IMR-90 (cell line): ENCODE measurements around the gene DUSP23. TPM values are rescaled to one million over a fixed set of nuclear protein-coding genes. Genes with fewer than 3 reads are reported as not detected.

Experiments used
- ATAC-seq: fragments of 200-7000 bp; cut with Tn5 transposase; 2 replicates; pipeline ENCODE4 v1.9.1; 2020; ENCODE audit warnings: low read depth, mild to moderate bottlenecking, moderate library complexity
- BruUV-seq: library from RNA; stranded (reverse); fragments of 400-500 nt; replicated peaks from 2 replicates; lab custom pipeline; 2021; lab: Mats Ljungman, UMichigan
- CTCF ChIA-PET: fragments of 300-600 bp; formaldehyde crosslinking; extraction: SDS; loops from one replicate; lab custom pipeline; 2021; ENCODE audit warnings: antibody characterized with exemption; lab: Yijun Ruan, JAX
- POLR2A ChIA-PET: fragments of 300-600 bp; sonication (Branson Sonifier 250); formaldehyde crosslinking; loops from one replicate; lab custom pipeline; 2022; ENCODE audit warnings: antibody characterized with exemption; ENCODE audit not compliant: unreplicated experiment; lab: Charles Lee
- DNase-seq: peaks from one replicate; pipeline ENCODE4 v3.0.0; 2013
- H2AFZ ChIP-seq: replicated peaks from 2 replicates; pipeline ENCODE3; 2013; ENCODE audit warnings: low read length, mild to moderate bottlenecking; ENCODE audit not compliant: poor library complexity
- H2AK5ac ChIP-seq: 2 replicates; pipeline ENCODE4 v1.6.1; 2013; ENCODE audit warnings: low read depth, low read length, inconsistent platforms
- H2AK9ac ChIP-seq: replicated peaks from 2 replicates; pipeline ENCODE3; 2013; ENCODE audit warnings: mild to moderate bottlenecking, low read depth, low read length, moderate library complexity; ENCODE audit not compliant: poor library complexity
- H2BK120ac ChIP-seq: 2 replicates; pipeline ENCODE4 v1.6.1; 2013; ENCODE audit warnings: low read depth, low read length, inconsistent platforms
- H2BK15ac ChIP-seq: 3 replicates; pipeline ENCODE4 v1.6.1; 2013; ENCODE audit warnings: low read depth, low read length, inconsistent platforms
- H2BK20ac ChIP-seq: 2 replicates; pipeline ENCODE4 v1.6.1; 2013; ENCODE audit warnings: low read depth, mild to moderate bottlenecking, inconsistent platforms, low read length, moderate library complexity
- H2BK5ac ChIP-seq: 2 replicates; pipeline ENCODE4 v1.6.1; 2013; ENCODE audit warnings: mild to moderate bottlenecking, low read depth, low read length, inconsistent platforms; ENCODE audit not compliant: poor library complexity, severe bottlenecking
- H3K14ac ChIP-seq: replicated peaks from 2 replicates; pipeline ENCODE4 v1.6.1; 2013; ENCODE audit warnings: low read depth, low read length, inconsistent platforms
- H3K18ac ChIP-seq: 2 replicates; pipeline ENCODE4 v1.6.1; 2013; ENCODE audit warnings: low read depth, low read length, control low read depth
- H3K23ac ChIP-seq: 2 replicates; pipeline ENCODE4 v1.6.1; 2013; ENCODE audit warnings: low read depth, low read length, inconsistent platforms
- H3K27ac ChIP-seq: 2 replicates; pipeline ENCODE4 v1.5.1; 2013; ENCODE audit warnings: mild to moderate bottlenecking, control low read depth, low read length; ENCODE audit not compliant: insufficient read depth
- H3K27me3 ChIP-seq: 2 replicates; pipeline ENCODE4 v1.6.1; 2013; ENCODE audit warnings: low read length; ENCODE audit not compliant: control insufficient read depth, insufficient read depth
- H3K36me3 ChIP-seq: 2 replicates; pipeline ENCODE4 v1.6.1; 2013; ENCODE audit warnings: low read length, mixed read lengths; ENCODE audit not compliant: control insufficient read depth, insufficient read depth
- H3K4ac ChIP-seq: 2 replicates; pipeline ENCODE4 v1.6.1; 2013; ENCODE audit warnings: low read depth, low read length, inconsistent platforms
- H3K4me1 ChIP-seq: 2 replicates; pipeline ENCODE4 v1.6.1; 2013; ENCODE audit warnings: low read length, mixed read lengths; ENCODE audit not compliant: control insufficient read depth, insufficient read depth
- H3K4me2 ChIP-seq: 2 replicates; pipeline ENCODE4 v1.6.1; 2013; ENCODE audit warnings: low read depth, mild to moderate bottlenecking, control low read depth, low read length, moderate library complexity
- H3K4me3 ChIP-seq: 2 replicates; pipeline ENCODE4 v1.5.1; 2013; ENCODE audit warnings: low read depth, mild to moderate bottlenecking, control low read depth, low read length, moderate library complexity; ENCODE audit not compliant: insufficient read depth
- H3K56ac ChIP-seq: 2 replicates; pipeline ENCODE4 v1.6.1; 2013; ENCODE audit warnings: low read length, inconsistent platforms; ENCODE audit not compliant: insufficient read depth; ENCODE audit errors: extremely low read depth
- H3K79me1 ChIP-seq, 2 experiments: 2 replicates each; pipeline ENCODE4 v1.6.1; 2013; ENCODE audit warnings: low read length in 2 of 2, inconsistent platforms in 1 of 2, low read depth in 1 of 2
- H3K9ac ChIP-seq: 2 replicates; pipeline ENCODE4 v1.6.1; 2013; ENCODE audit warnings: low read depth, low read length, control low read depth
- H3K9me1 ChIP-seq: 2 replicates; pipeline ENCODE4 v1.6.1; 2013; ENCODE audit warnings: low read length, inconsistent platforms; ENCODE audit not compliant: insufficient read depth
- H3K9me3 ChIP-seq: 2 replicates; pipeline ENCODE4 v1.6.1; 2013; ENCODE audit warnings: low read length; ENCODE audit not compliant: control insufficient read depth, insufficient read depth
- H4K20me1 ChIP-seq: 2 replicates; pipeline ENCODE4 v1.6.1; 2013; ENCODE audit warnings: low read length, inconsistent platforms; ENCODE audit not compliant: insufficient read depth
- H4K5ac ChIP-seq: 2 replicates; pipeline ENCODE4 v1.6.1; 2013; ENCODE audit warnings: mild to moderate bottlenecking, low read depth, low read length, control low read depth
- H4K8ac ChIP-seq, 2 experiments: 2 replicates each; pipeline ENCODE4 v1.6.1; 2013; ENCODE audit warnings: low read depth in 2 of 2, low read length in 2 of 2, control low read depth in 1 of 2, inconsistent platforms in 1 of 2
- H4K91ac ChIP-seq: 2 replicates; pipeline ENCODE4 v1.6.1; 2013; ENCODE audit warnings: low read depth, low read length, inconsistent platforms; ENCODE audit not compliant: insufficient read depth
- BHLHE40 ChIP-seq: fragments of 150-350 bp; IDR thresholded peaks from 2 replicates; pipeline ENCODE4 v1.6.1; 2016; ENCODE audit warnings: mild to moderate bottlenecking, low read depth, low read length
- CEBPB ChIP-seq: IDR thresholded peaks from 2 replicates; pipeline ENCODE4 v1.6.1; 2012; ENCODE audit warnings: low read depth, low read length, improper control_type of control experiment
- CHD1 ChIP-seq: IDR thresholded peaks from 2 replicates; pipeline ENCODE4 v1.6.1; 2012; ENCODE audit warnings: low read depth, low read length, improper control_type of control experiment
- CTCF ChIP-seq: conservative IDR thresholded peaks from 2 replicates; pipeline ENCODE4 v1.5.1; 2012; ENCODE audit warnings: mild to moderate bottlenecking, low read depth, low read length, improper control_type of control experiment
- ELK1 ChIP-seq: fragments of 150-350 bp; IDR thresholded peaks from 2 replicates; pipeline ENCODE4 v1.6.1; 2016; ENCODE audit warnings: low read depth, mild to moderate bottlenecking, low read length, moderate library complexity, borderline replicate concordance
- FOS ChIP-seq: fragments of 150-350 bp; IDR thresholded peaks from 2 replicates; pipeline ENCODE4 v1.6.1; 2016; ENCODE audit warnings: low read depth, low read length
- MAFK ChIP-seq: IDR thresholded peaks from 2 replicates; pipeline ENCODE4 v1.6.1; 2012; ENCODE audit warnings: low read depth, low read length, improper control_type of control experiment
- MAZ ChIP-seq: IDR thresholded peaks from 2 replicates; pipeline ENCODE4 v1.6.1; 2012; ENCODE audit warnings: low read depth, mild to moderate bottlenecking, low read length, improper control_type of control experiment, moderate library complexity, borderline replicate concordance
- MXI1 ChIP-seq: IDR thresholded peaks from 2 replicates; pipeline ENCODE4 v1.6.1; 2012; ENCODE audit warnings: low read depth, mild to moderate bottlenecking, low read length, moderate library complexity, borderline replicate concordance
- NFE2L2 ChIP-seq: fragments of 150-350 bp; IDR thresholded peaks from 2 replicates; pipeline ENCODE4 v1.6.1; 2016; ENCODE audit warnings: low read depth, mild to moderate bottlenecking, low read length
- POLR2A ChIP-seq: IDR thresholded peaks from 2 replicates; pipeline ENCODE4 v1.6.1; 2012; ENCODE audit warnings: mild to moderate bottlenecking, low read depth, low read length
- RAD21 ChIP-seq: IDR thresholded peaks from 2 replicates; pipeline ENCODE4 v1.6.1; 2012; ENCODE audit warnings: low read length, improper control_type of control experiment
- RCOR1 ChIP-seq: IDR thresholded peaks from 2 replicates; pipeline ENCODE4 v1.6.1; 2012; ENCODE audit warnings: mild to moderate bottlenecking, low read length, improper control_type of control experiment; ENCODE audit not compliant: insufficient replicate concordance
- RFX5 ChIP-seq: IDR thresholded peaks from 2 replicates; pipeline ENCODE4 v1.8.0; 2012; ENCODE audit warnings: low read depth, mild to moderate bottlenecking, low read length, moderate library complexity
- SMC3 ChIP-seq: fragments of 150-350 bp; IDR thresholded peaks from 2 replicates; pipeline ENCODE4 v1.6.1; 2016; ENCODE audit warnings: low read depth, mild to moderate bottlenecking, antibody characterized with exemption, low read length, moderate library complexity
- WGBS, 2 experiments: methylation state at CpG; one replicate each; pipeline versions ENCODE4 v1.1.5 to v1.1.7; 2013; ENCODE audit warnings: missing lambda C conversion rate in 2 of 2; ENCODE audit not compliant: insufficient read length in 1 of 2; ENCODE audit errors: extremely low coverage in 2 of 2; 5-methylcytosine and 5-hydroxymethylcytosine counted together
- dilution Hi-C: fragments of 300-500 bp; cut with HindIII; formaldehyde crosslinking; loops from one replicate; pipeline ENCODE4 v1.14.3; 2018; ENCODE audit warnings: low sequenced_read_pairs; ENCODE audit not compliant: unreplicated experiment
- in situ Hi-C: fragments of 300-500 bp; cut with MboI; formaldehyde crosslinking; loops from 3 replicates; pipeline ENCODE4 v1.14.3; 2019; ENCODE audit warnings: low sequenced_read_pairs, inconsistent platforms, mixed read lengths
- intact Hi-C: fragments of 100-400 bp; cut with micrococcal nuclease; formaldehyde crosslinking; loops from 2 replicates; pipeline ENCODE4 v1.10.0; 2022
- polyA plus RNA-seq, 3 experiments: library from polyadenylated mRNA; depleted of rRNA; stranded (reverse); fragments of >200 nt; gene quantifications; 2 replicates each; pipeline ENCODE4 v1.2.3, GENCODE V29; 2012; ENCODE audit warnings: low replicate concordance in 1 of 3
- total RNA-seq: library from RNA; depleted of rRNA; stranded (reverse); fragments of >200 nt; gene quantifications from 2 replicates; pipeline ENCODE4 v1.2.3, GENCODE V29; 2012
- TF ChIP-seq, protein P1 (sequence below): fragments of 150-350 bp; IDR thresholded peaks from 2 replicates; pipeline ENCODE4 v1.6.1; 2017; ENCODE audit warnings: mild to moderate bottlenecking, antibody characterized with exemption, low read length, low read depth

The DUSP23 gene
- total and polyA plus RNA-seq, 2 of the 4 experiments (the other 2 are of a cell fraction): 4.1 to 12.9 TPM

DNA sequence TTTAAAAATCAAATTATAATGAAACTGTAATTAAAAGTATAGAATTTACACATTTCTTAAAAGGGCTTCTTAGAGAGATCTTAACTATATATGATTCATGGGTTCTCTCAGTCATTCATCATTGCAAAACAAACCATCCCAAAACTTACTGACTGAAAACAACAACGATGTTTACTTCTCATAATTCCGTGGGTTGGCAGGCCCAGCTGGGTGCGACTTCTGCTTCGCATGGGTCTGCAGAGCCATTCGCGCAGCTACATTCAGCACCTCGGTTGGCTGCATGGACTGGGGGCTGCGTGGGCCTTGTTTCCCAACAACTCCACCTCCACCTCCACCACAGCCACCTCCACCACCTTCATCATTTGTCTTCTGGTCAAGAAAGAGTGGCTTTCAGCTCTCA lies 50.0 kb downstream of the DUSP23 start:
- Histone ChIP-seq H4K8ac (no peak overlapping the region), H3K79me1 (no peaks in the 10 kb centered on the region), H4K20me1 (no peaks in the 10 kb centered on the region), H3K9me1 (0 out of 2 replicates have a peak, but pooled peaks cover 3% of the 10 kb centered on the region), H3K9ac (no peak overlapping the region), H3K4me1 (peaks cover 2% of the 10 kb centered on the region), H2BK5ac (no peak overlapping the region), H2AK9ac (no peak overlapping the region), H2BK20ac (no peak overlapping the region), H3K14ac (no peak overlapping the region), H3K27ac (no peak overlapping the region), H2BK15ac (no peak overlapping the region), H3K9me3 (no peaks in the 10 kb centered on the region), H3K4me2 (no peak overlapping the region), H3K56ac (no peak overlapping the region), H3K27me3 (no peaks in the 10 kb centered on the region; the same call in 1 of the 2 replicates), H3K4me3 (no peak overlapping the region), H3K36me3 (no peaks in the 10 kb centered on the region), H4K91ac (no peak overlapping the region), H2BK120ac (no peak overlapping the region), H3K23ac (no peak overlapping the region), H3K18ac (no peak overlapping the region), H3K4ac (no peak overlapping the region), H2AFZ (no peak overlapping the region), H4K5ac (no peak overlapping the region), H2AK5ac (no peak overlapping the region)
- in situ Hi-C loops (no loop called here), intact Hi-C loops (loop anchor here (10.0 kb wide), 1 partner anchor 1554 kb away; no protein-coding TSS in a partner anchor), dilution Hi-C loops (no loop called here)
- TF ChIP-seq BHLHE40 (no peak), CHD1 (no peak), FOS (no peak), RCOR1 (no peak), CTCF (no peak), RFX5 (no peak), MAFK (no peak), NFE2L2 (no peak), RAD21 (no peak), MXI1 (no peak), ELK1 (no peak), CEBPB (no peak), POLR2A (no peak), MAZ (no peak), SMC3 (no peak)
- TF ChIP-seq, protein P1, sequence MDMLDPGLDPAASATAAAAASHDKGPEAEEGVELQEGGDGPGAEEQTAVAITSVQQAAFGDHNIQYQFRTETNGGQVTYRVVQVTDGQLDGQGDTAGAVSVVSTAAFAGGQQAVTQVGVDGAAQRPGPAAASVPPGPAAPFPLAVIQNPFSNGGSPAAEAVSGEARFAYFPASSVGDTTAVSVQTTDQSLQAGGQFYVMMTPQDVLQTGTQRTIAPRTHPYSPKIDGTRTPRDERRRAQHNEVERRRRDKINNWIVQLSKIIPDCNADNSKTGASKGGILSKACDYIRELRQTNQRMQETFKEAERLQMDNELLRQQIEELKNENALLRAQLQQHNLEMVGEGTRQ: no peak
- BruUV-seq: no TSS peak
- WGBS, 2 experiments: 85% methylated on average over 6 of the region's 8 CpGs; no CpG with 5 or more reads in 1 of the 2 experiments
- ATAC-seq (no peak), DNase-seq (no peak)
- ChIA-PET POLR2A (no interaction called here), CTCF (no interaction called here)
